IMR-90 (cell line): ENCODE data around the gene TSKS. TPM values are rescaled to one million over a fixed set of nuclear protein-coding genes. Genes with fewer than 3 reads are reported as not detected.

Experiments used
- ATAC-seq: fragments of 200-7000 bp; cut with Tn5 transposase; 2 replicates; pipeline ENCODE4 v1.9.1; 2020; ENCODE audit warnings: low read depth, mild to moderate bottlenecking, moderate library complexity
- BruUV-seq: library from RNA; stranded (reverse); fragments of 400-500 nt; replicated peaks from 2 replicates; lab custom pipeline; 2021; lab: Mats Ljungman, UMichigan
- CTCF ChIA-PET: fragments of 300-600 bp; formaldehyde crosslinking; extraction: SDS; loops from one replicate; lab custom pipeline; 2021; ENCODE audit warnings: antibody characterized with exemption; lab: Yijun Ruan, JAX
- POLR2A ChIA-PET: fragments of 300-600 bp; sonication (Branson Sonifier 250); formaldehyde crosslinking; loops from one replicate; lab custom pipeline; 2022; ENCODE audit warnings: antibody characterized with exemption; ENCODE audit not compliant: unreplicated experiment; lab: Charles Lee
- DNase-seq: peaks from one replicate; pipeline ENCODE4 v3.0.0; 2013
- H2AFZ ChIP-seq: replicated peaks from 2 replicates; pipeline ENCODE3; 2013; ENCODE audit warnings: low read length, mild to moderate bottlenecking; ENCODE audit not compliant: poor library complexity
- H2AK5ac ChIP-seq: 2 replicates; pipeline ENCODE4 v1.6.1; 2013; ENCODE audit warnings: low read depth, low read length, inconsistent platforms
- H2AK9ac ChIP-seq: replicated peaks from 2 replicates; pipeline ENCODE3; 2013; ENCODE audit warnings: mild to moderate bottlenecking, low read depth, low read length, moderate library complexity; ENCODE audit not compliant: poor library complexity
- H2BK120ac ChIP-seq: 2 replicates; pipeline ENCODE4 v1.6.1; 2013; ENCODE audit warnings: low read depth, low read length, inconsistent platforms
- H2BK15ac ChIP-seq: 3 replicates; pipeline ENCODE4 v1.6.1; 2013; ENCODE audit warnings: low read depth, low read length, inconsistent platforms
- H2BK20ac ChIP-seq: 2 replicates; pipeline ENCODE4 v1.6.1; 2013; ENCODE audit warnings: low read depth, mild to moderate bottlenecking, inconsistent platforms, low read length, moderate library complexity
- H2BK5ac ChIP-seq: 2 replicates; pipeline ENCODE4 v1.6.1; 2013; ENCODE audit warnings: mild to moderate bottlenecking, low read depth, low read length, inconsistent platforms; ENCODE audit not compliant: poor library complexity, severe bottlenecking
- H3K14ac ChIP-seq: replicated peaks from 2 replicates; pipeline ENCODE4 v1.6.1; 2013; ENCODE audit warnings: low read depth, low read length, inconsistent platforms
- H3K18ac ChIP-seq: 2 replicates; pipeline ENCODE4 v1.6.1; 2013; ENCODE audit warnings: low read depth, low read length, control low read depth
- H3K23ac ChIP-seq: 2 replicates; pipeline ENCODE4 v1.6.1; 2013; ENCODE audit warnings: low read depth, low read length, inconsistent platforms
- H3K27ac ChIP-seq: 2 replicates; pipeline ENCODE4 v1.5.1; 2013; ENCODE audit warnings: mild to moderate bottlenecking, control low read depth, low read length; ENCODE audit not compliant: insufficient read depth
- H3K27me3 ChIP-seq: 2 replicates; pipeline ENCODE4 v1.6.1; 2013; ENCODE audit warnings: low read length; ENCODE audit not compliant: control insufficient read depth, insufficient read depth
- H3K36me3 ChIP-seq: 2 replicates; pipeline ENCODE4 v1.6.1; 2013; ENCODE audit warnings: low read length, mixed read lengths; ENCODE audit not compliant: control insufficient read depth, insufficient read depth
- H3K4ac ChIP-seq: 2 replicates; pipeline ENCODE4 v1.6.1; 2013; ENCODE audit warnings: low read depth, low read length, inconsistent platforms
- H3K4me1 ChIP-seq: 2 replicates; pipeline ENCODE4 v1.6.1; 2013; ENCODE audit warnings: low read length, mixed read lengths; ENCODE audit not compliant: control insufficient read depth, insufficient read depth
- H3K4me2 ChIP-seq: 2 replicates; pipeline ENCODE4 v1.6.1; 2013; ENCODE audit warnings: low read depth, mild to moderate bottlenecking, control low read depth, low read length, moderate library complexity
- H3K4me3 ChIP-seq: 2 replicates; pipeline ENCODE4 v1.5.1; 2013; ENCODE audit warnings: low read depth, mild to moderate bottlenecking, control low read depth, low read length, moderate library complexity; ENCODE audit not compliant: insufficient read depth
- H3K56ac ChIP-seq: 2 replicates; pipeline ENCODE4 v1.6.1; 2013; ENCODE audit warnings: low read length, inconsistent platforms; ENCODE audit not compliant: insufficient read depth; ENCODE audit errors: extremely low read depth
- H3K79me1 ChIP-seq, 2 experiments: 2 replicates each; pipeline ENCODE4 v1.6.1; 2013; ENCODE audit warnings: low read length in 2 of 2, inconsistent platforms in 1 of 2, low read depth in 1 of 2
- H3K9ac ChIP-seq: 2 replicates; pipeline ENCODE4 v1.6.1; 2013; ENCODE audit warnings: low read depth, low read length, control low read depth
- H3K9me1 ChIP-seq: 2 replicates; pipeline ENCODE4 v1.6.1; 2013; ENCODE audit warnings: low read length, inconsistent platforms; ENCODE audit not compliant: insufficient read depth
- H3K9me3 ChIP-seq: 2 replicates; pipeline ENCODE4 v1.6.1; 2013; ENCODE audit warnings: low read length; ENCODE audit not compliant: control insufficient read depth, insufficient read depth
- H4K20me1 ChIP-seq: 2 replicates; pipeline ENCODE4 v1.6.1; 2013; ENCODE audit warnings: low read length, inconsistent platforms; ENCODE audit not compliant: insufficient read depth
- H4K5ac ChIP-seq: 2 replicates; pipeline ENCODE4 v1.6.1; 2013; ENCODE audit warnings: mild to moderate bottlenecking, low read depth, low read length, control low read depth
- H4K8ac ChIP-seq, 2 experiments: 2 replicates each; pipeline ENCODE4 v1.6.1; 2013; ENCODE audit warnings: low read depth in 2 of 2, low read length in 2 of 2, control low read depth in 1 of 2, inconsistent platforms in 1 of 2
- H4K91ac ChIP-seq: 2 replicates; pipeline ENCODE4 v1.6.1; 2013; ENCODE audit warnings: low read depth, low read length, inconsistent platforms; ENCODE audit not compliant: insufficient read depth
- CTCF ChIP-seq: conservative IDR thresholded peaks from 2 replicates; pipeline ENCODE4 v1.5.1; 2012; ENCODE audit warnings: mild to moderate bottlenecking, low read depth, low read length, improper control_type of control experiment
- ELK1 ChIP-seq: fragments of 150-350 bp; IDR thresholded peaks from 2 replicates; pipeline ENCODE4 v1.6.1; 2016; ENCODE audit warnings: low read depth, mild to moderate bottlenecking, low read length, moderate library complexity, borderline replicate concordance
- FOS ChIP-seq: fragments of 150-350 bp; IDR thresholded peaks from 2 replicates; pipeline ENCODE4 v1.6.1; 2016; ENCODE audit warnings: low read depth, low read length
- MAFK ChIP-seq: IDR thresholded peaks from 2 replicates; pipeline ENCODE4 v1.6.1; 2012; ENCODE audit warnings: low read depth, low read length, improper control_type of control experiment
- MXI1 ChIP-seq: IDR thresholded peaks from 2 replicates; pipeline ENCODE4 v1.6.1; 2012; ENCODE audit warnings: low read depth, mild to moderate bottlenecking, low read length, moderate library complexity, borderline replicate concordance
- NFE2L2 ChIP-seq: fragments of 150-350 bp; IDR thresholded peaks from 2 replicates; pipeline ENCODE4 v1.6.1; 2016; ENCODE audit warnings: low read depth, mild to moderate bottlenecking, low read length
- POLR2A ChIP-seq: IDR thresholded peaks from 2 replicates; pipeline ENCODE4 v1.6.1; 2012; ENCODE audit warnings: mild to moderate bottlenecking, low read depth, low read length
- RAD21 ChIP-seq: IDR thresholded peaks from 2 replicates; pipeline ENCODE4 v1.6.1; 2012; ENCODE audit warnings: low read length, improper control_type of control experiment
- RCOR1 ChIP-seq: IDR thresholded peaks from 2 replicates; pipeline ENCODE4 v1.6.1; 2012; ENCODE audit warnings: mild to moderate bottlenecking, low read length, improper control_type of control experiment; ENCODE audit not compliant: insufficient replicate concordance
- RFX5 ChIP-seq: IDR thresholded peaks from 2 replicates; pipeline ENCODE4 v1.8.0; 2012; ENCODE audit warnings: low read depth, mild to moderate bottlenecking, low read length, moderate library complexity
- SMC3 ChIP-seq: fragments of 150-350 bp; IDR thresholded peaks from 2 replicates; pipeline ENCODE4 v1.6.1; 2016; ENCODE audit warnings: low read depth, mild to moderate bottlenecking, antibody characterized with exemption, low read length, moderate library complexity
- USF2 ChIP-seq: fragments of 150-350 bp; IDR thresholded peaks from 2 replicates; pipeline ENCODE4 v1.6.1; 2017; ENCODE audit warnings: mild to moderate bottlenecking, antibody characterized with exemption, low read length, low read depth
- WGBS, 2 experiments: methylation state at CpG; one replicate each; pipeline versions ENCODE4 v1.1.5 to v1.1.7; 2013; ENCODE audit warnings: missing lambda C conversion rate in 2 of 2; ENCODE audit not compliant: insufficient read length in 1 of 2; ENCODE audit errors: extremely low coverage in 2 of 2; 5-methylcytosine and 5-hydroxymethylcytosine counted together
- dilution Hi-C: fragments of 300-500 bp; cut with HindIII; formaldehyde crosslinking; loops from one replicate; pipeline ENCODE4 v1.14.3; 2018; ENCODE audit warnings: low sequenced_read_pairs; ENCODE audit not compliant: unreplicated experiment
- in situ Hi-C: fragments of 300-500 bp; cut with MboI; formaldehyde crosslinking; loops from 3 replicates; pipeline ENCODE4 v1.14.3; 2019; ENCODE audit warnings: low sequenced_read_pairs, inconsistent platforms, mixed read lengths
- intact Hi-C: fragments of 100-400 bp; cut with micrococcal nuclease; formaldehyde crosslinking; loops from 2 replicates; pipeline ENCODE4 v1.10.0; 2022
- polyA plus RNA-seq, 3 experiments: library from polyadenylated mRNA; depleted of rRNA; stranded (reverse); fragments of >200 nt; gene quantifications; 2 replicates each; pipeline ENCODE4 v1.2.3, GENCODE V29; 2012; ENCODE audit warnings: low replicate concordance in 1 of 3
- total RNA-seq: library from RNA; depleted of rRNA; stranded (reverse); fragments of >200 nt; gene quantifications from 2 replicates; pipeline ENCODE4 v1.2.3, GENCODE V29; 2012

The TSKS gene
- total and polyA plus RNA-seq, 2 of the 4 experiments (the other 2 are of a cell fraction) = not detected

- no peak overlapping the region for H2AK5ac ChIP-seq
- H4K91ac ChIP-seq = no peak overlapping the region
- no peak overlapping the region for H3K14ac ChIP-seq
- H3K27me3 ChIP-seq = no peaks in the 10 kb centered on the region
- no peak overlapping the region for H3K23ac ChIP-seq
- ChIA-PET POLR2A (no interaction called here), CTCF (no interaction called here)
- no peak overlapping the region for H3K56ac ChIP-seq
- 100% methylated on average over 3 of the region's 5 CpGs; no CpG with 5 or more reads in 1 of the 2 experiments for WGBS, 2 experiments
- no peak overlapping the region for H3K27ac ChIP-seq
- H3K4ac ChIP-seq = no peak overlapping the region
- no peak overlapping the region for H2BK20ac ChIP-seq
- H2BK5ac ChIP-seq = no peak overlapping the region
- H4K8ac ChIP-seq = no peak overlapping the region
- in situ Hi-C loops (no loop called here), dilution Hi-C loops (no loop called here), intact Hi-C loops (no loop called here)
- peaks cover 7% of the 10 kb centered on the region for H3K4me1 ChIP-seq
- BruUV-seq = no TSS peak
- no peak overlapping the region for H2BK120ac ChIP-seq
- peaks cover 15 to 62% of the 10 kb centered on the region in 2 experiments for H3K79me1 ChIP-seq
- H4K5ac ChIP-seq = no peak overlapping the region
- ATAC-seq (no peak), DNase-seq (no peak)
- H2AK9ac ChIP-seq = no peak overlapping the region
- H3K4me3 ChIP-seq = no peak overlapping the region
- H3K9me1 ChIP-seq = peaks cover 7% of the 10 kb centered on the region; the same call in 1 of the 2 replicates
- peaks cover 50% of the 10 kb centered on the region for H3K36me3 ChIP-seq
- H3K4me2 ChIP-seq = no peak overlapping the region
- no peak overlapping the region for H3K9ac ChIP-seq
- peaks cover 28% of the 10 kb centered on the region for H4K20me1 ChIP-seq
- H2AFZ ChIP-seq = no peak overlapping the region
- no peak overlapping the region for H3K18ac ChIP-seq
- H3K9me3 ChIP-seq = no peaks in the 10 kb centered on the region
- no peak overlapping the region for H2BK15ac ChIP-seq
- no peak for TF ChIP-seq NFE2L2
- TF ChIP-seq MXI1 = no peak
- TF ChIP-seq USF2 = no peak
- TF ChIP-seq RCOR1 = no peak
- no peak for TF ChIP-seq POLR2A
- TF ChIP-seq ELK1 = no peak
- no peak for TF ChIP-seq RAD21
- no peak for TF ChIP-seq FOS
- no peak for TF ChIP-seq RFX5
- TF ChIP-seq MAFK = no peak
- TF ChIP-seq CTCF = no peak
- no peak for TF ChIP-seq SMC3
These were observed 24.6 kb upstream of the TSKS start for GRCh38 chr19:49787746-49788145.
